Measurements from ENCODE around the gene IFI44L.

Gene IFI44L

GRCh38 chr1:78645723-78646122 is 25.5 kb downstream of the IFI44L start:
- peak; percentile 79 to 89 for DNase-seq

- no peak for DNase-seq
Measured at GRCh38 chr1:78647238-78647637, 27.0 kb downstream of the IFI44L start.

GRCh38 chr1:78649628-78650027 is 29.4 kb downstream of the IFI44L start, which contains the start of gene IFI44:
IFI44 (plus strand) TSS chr1:78649831; CDS start chr1:78650196, 365 bp downstream.
- DNase-seq: peak; percentile 74 to 82

GRCh38 chr1:78650114-78650660 is 29.9 kb downstream of the IFI44L start:
- DNase-seq: no peak

- peak; percentile 42 for DNase-seq
Measured at GRCh38 chr1:78651241-78651640, 31.0 kb downstream of the IFI44L start.

GRCh38 chr1:78652019-78652560 is 31.8 kb downstream of the IFI44L start:
- DNase-seq: no peak

GRCh38 chr1:78658901-78659300 is 38.7 kb downstream of the IFI44L start:
- DNase-seq: no peak

- DNase-seq: no peak
Measured at GRCh38 chr1:78663923-78664322, 43.7 kb downstream of the IFI44L start.

- no peak for DNase-seq
Measured at GRCh38 chr1:78664763-78665162, 44.5 kb downstream of the IFI44L start.

GRCh38 chr1:78665809-78666208 is 45.6 kb downstream of the IFI44L start:
- no peak for DNase-seq

GRCh38 chr1:78667939-78668338 is 47.7 kb downstream of the IFI44L start:
- DNase-seq: no peak

- no peak for DNase-seq
Measured at GRCh38 chr1:78668427-78668826, 48.2 kb downstream of the IFI44L start.

- no peak for DNase-seq
Measured at GRCh38 chr1:78672428-78672827, 52.2 kb downstream of the IFI44L start.

GRCh38 chr1:78673120-78673519 is 52.9 kb downstream of the IFI44L start:
- no peak for DNase-seq

GRCh38 chr1:78676347-78676982 is 56.2 kb downstream of the IFI44L start:
- DNase-seq: peak; percentile 60 to 68

- DNase-seq: no peak
Measured at GRCh38 chr1:78676993-78677392, 56.7 kb downstream of the IFI44L start.

- no peak for DNase-seq
Measured at GRCh38 chr1:78677788-78678187, 57.5 kb downstream of the IFI44L start.

- DNase-seq: no peak
Measured at GRCh38 chr1:78678324-78678723, 58.1 kb downstream of the IFI44L start.

- DNase-seq: no peak
Measured at GRCh38 chr1:78681265-78681664, 61.0 kb downstream of the IFI44L start.

- DNase-seq: no peak
Measured at GRCh38 chr1:78682496-78682895, 62.2 kb downstream of the IFI44L start.

GRCh38 chr1:78683079-78683478 is 62.8 kb downstream of the IFI44L start:
- no peak for DNase-seq

GRCh38 chr1:78687315-78687714 is 67.1 kb downstream of the IFI44L start:
- no peak for DNase-seq

- DNase-seq: no peak
Measured at GRCh38 chr1:78687914-78688313, 67.7 kb downstream of the IFI44L start.

- no peak for DNase-seq
Measured at GRCh38 chr1:78688697-78689096, 68.4 kb downstream of the IFI44L start.

- no peak for DNase-seq
Measured at GRCh38 chr1:78690516-78690915, 70.3 kb downstream of the IFI44L start.

Measured in AML-193 (cell line).